ENCODE measurements around the gene ZNF25.

- TF ChIP-seq CTCF (optimal IDR thresholded peaks at IDR 0.05 in 1 of 3, IDR thresholded peaks at IDR 0.05 in 1 of 3, conservative IDR thresholded peaks at IDR 0.05 in 1 of 3; ENCODE audit: extremely low read depth in 1 of 3, insufficient read depth in 2 of 3, low read length in 3 of 3): no peak
- no peak for TF ChIP-seq EZH2 (IDR thresholded peaks at IDR 0.05; ENCODE audit: low read length)
These were observed 31.5 kb upstream of the ZNF25 start for GRCh38 chr10:38007991-38008390.

Measured in keratinocyte (primary cell).